Sigmoid colon (tissue), 4 donors: ENCODE measurements around the gene YWHAE.

Experiments
- EP300 ChIP-seq, 4 donors: sonication (generic); formaldehyde crosslinking; IDR thresholded peaks; one replicate each; pipeline ENCODE4 v1.6.1; 2017; ENCODE audit warnings: antibody characterized with exemption in 4 of 4
- TF ChIP-seq, protein P1 (sequence below), 4 experiments: fragments of 450-650 bp in 3 of 4; fragments of 200-600 bp in 1 of 4; IDR thresholded peaks; one replicate each; pipeline ENCODE4 v1.5.1; 2016 to 2019; ENCODE audit warnings: antibody characterized with exemption in 4 of 4, mild to moderate bottlenecking in 3 of 4, moderate library complexity in 2 of 4

DNA sequence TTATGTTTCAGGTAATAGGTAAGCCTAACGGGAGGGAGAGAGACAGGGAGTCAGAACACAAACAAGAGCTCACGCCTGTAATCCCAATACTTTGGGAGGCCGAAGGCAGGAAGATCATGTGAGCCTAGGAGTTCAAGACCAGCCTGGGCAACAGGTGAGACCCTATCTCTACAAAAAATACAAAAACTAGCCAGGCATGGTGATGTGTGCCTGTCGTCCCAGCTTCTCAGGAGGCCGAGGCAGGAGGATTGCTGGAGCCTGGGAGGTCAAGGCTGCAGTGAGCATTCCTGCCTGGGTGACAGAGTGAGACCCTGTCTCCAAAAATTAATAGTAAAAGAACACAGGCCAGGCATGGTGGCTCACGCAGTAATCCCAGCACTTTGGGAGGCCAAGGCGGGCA, 27.4 kb downstream of the YWHAE start:
- TF ChIP-seq, protein P1, sequence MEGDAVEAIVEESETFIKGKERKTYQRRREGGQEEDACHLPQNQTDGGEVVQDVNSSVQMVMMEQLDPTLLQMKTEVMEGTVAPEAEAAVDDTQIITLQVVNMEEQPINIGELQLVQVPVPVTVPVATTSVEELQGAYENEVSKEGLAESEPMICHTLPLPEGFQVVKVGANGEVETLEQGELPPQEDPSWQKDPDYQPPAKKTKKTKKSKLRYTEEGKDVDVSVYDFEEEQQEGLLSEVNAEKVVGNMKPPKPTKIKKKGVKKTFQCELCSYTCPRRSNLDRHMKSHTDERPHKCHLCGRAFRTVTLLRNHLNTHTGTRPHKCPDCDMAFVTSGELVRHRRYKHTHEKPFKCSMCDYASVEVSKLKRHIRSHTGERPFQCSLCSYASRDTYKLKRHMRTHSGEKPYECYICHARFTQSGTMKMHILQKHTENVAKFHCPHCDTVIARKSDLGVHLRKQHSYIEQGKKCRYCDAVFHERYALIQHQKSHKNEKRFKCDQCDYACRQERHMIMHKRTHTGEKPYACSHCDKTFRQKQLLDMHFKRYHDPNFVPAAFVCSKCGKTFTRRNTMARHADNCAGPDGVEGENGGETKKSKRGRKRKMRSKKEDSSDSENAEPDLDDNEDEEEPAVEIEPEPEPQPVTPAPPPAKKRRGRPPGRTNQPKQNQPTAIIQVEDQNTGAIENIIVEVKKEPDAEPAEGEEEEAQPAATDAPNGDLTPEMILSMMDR (IDR thresholded peaks at IDR 0.05): no peak
- no peak for TF ChIP-seq EP300 (IDR thresholded peaks at IDR 0.05)
